SK-N-SH treated with all-trans-retinoic acid at 6 μM for 48 hours (cell line): Measurements from ENCODE around the gene COL21A1.

Experiments
- ATAC-seq: fragments of 200-7000 bp; cut with Tn5 transposase; 3 replicates; pipeline ENCODE4 v1.9.1; 2020; ENCODE audit warnings: mild to moderate bottlenecking, moderate library complexity
- ARNTL ChIP-seq: fragments of 450-650 bp; formaldehyde crosslinking; IDR thresholded peaks from 2 replicates; pipeline ENCODE4 v1.5.0; 2020; ENCODE audit warnings: low read depth, mild to moderate bottlenecking, moderate library complexity, borderline replicate concordance
- BACH2 ChIP-seq: fragments of 250-450 bp; sonication (Bioruptor Pico); IDR thresholded peaks from 2 replicates; pipeline ENCODE4 v1.9.0; 2021; ENCODE audit warnings: mild to moderate bottlenecking, borderline replicate concordance
- CSDC2 ChIP-seq: fragments of 250-450 bp; sonication (Bioruptor Pico); IDR thresholded peaks from 2 replicates; pipeline ENCODE4 v1.5.0; 2020; ENCODE audit warnings: mild to moderate bottlenecking, moderate library complexity
- ESRRG ChIP-seq: fragments of 250-450 bp; sonication (Bioruptor Pico); IDR thresholded peaks from 2 replicates; pipeline ENCODE4 v1.6.1; 2021; ENCODE audit warnings: mild to moderate bottlenecking
- GLIS3 ChIP-seq: fragments of 250-450 bp; sonication (Bioruptor Pico); IDR thresholded peaks from 2 replicates; pipeline ENCODE4 v1.5.0; 2020; ENCODE audit warnings: mild to moderate bottlenecking, moderate library complexity
- OSR1 ChIP-seq: fragments of 250-450 bp; sonication (Bioruptor Pico); IDR thresholded peaks from 2 replicates; pipeline ENCODE4 v1.8.0; 2022; ENCODE audit warnings: moderate library complexity, mild to moderate bottlenecking, inconsistent platforms
- PPARA ChIP-seq: fragments of 250-450 bp; sonication (Bioruptor Pico); IDR thresholded peaks from 2 replicates; pipeline ENCODE4 v1.5.0; 2020; ENCODE audit warnings: mild to moderate bottlenecking, borderline replicate concordance
- RARB ChIP-seq: fragments of 250-450 bp; sonication (Bioruptor Pico); IDR thresholded peaks from 2 replicates; pipeline ENCODE4 v1.8.0; 2021; ENCODE audit warnings: mild to moderate bottlenecking, moderate library complexity
- SNAI2 ChIP-seq: fragments of 250-450 bp; sonication (Bioruptor Pico); IDR thresholded peaks from 2 replicates; pipeline ENCODE4 v1.5.0; 2020; ENCODE audit warnings: mild to moderate bottlenecking, moderate library complexity
- TCF4 ChIP-seq: fragments of 250-450 bp; sonication (Bioruptor Pico); IDR thresholded peaks from 2 replicates; pipeline ENCODE4 v1.8.0; 2021; ENCODE audit warnings: mild to moderate bottlenecking, moderate library complexity, borderline replicate concordance
- TOX ChIP-seq: fragments of 250-450 bp; sonication (Bioruptor Pico); IDR thresholded peaks from 2 replicates; pipeline ENCODE4 v1.8.0; 2021; ENCODE audit warnings: mild to moderate bottlenecking, moderate library complexity, borderline replicate concordance
- ZC3H10 ChIP-seq: fragments of 250-450 bp; sonication (Bioruptor Pico); IDR thresholded peaks from 2 replicates; pipeline ENCODE4 v1.5.1; 2021; ENCODE audit warnings: mild to moderate bottlenecking, moderate library complexity
- ZNF565 ChIP-seq: fragments of 450-650 bp; formaldehyde crosslinking; conservative IDR thresholded peaks from 2 replicates; pipeline ENCODE4 v1.5.0; 2020; ENCODE audit warnings: low read depth, mild to moderate bottlenecking, moderate library complexity
- ZNF8 ChIP-seq: fragments of 450-650 bp; formaldehyde crosslinking; IDR thresholded peaks from 2 replicates; pipeline ENCODE4 v1.5.0; 2020; ENCODE audit warnings: mild to moderate bottlenecking, moderate library complexity
- TF ChIP-seq, protein P1 (sequence below): fragments of 250-450 bp; sonication (Bioruptor Pico); IDR thresholded peaks from 2 replicates; pipeline ENCODE4 v1.5.0; 2020; ENCODE audit warnings: mild to moderate bottlenecking, moderate library complexity
- TF ChIP-seq, protein P2 (sequence below): fragments of 250-450 bp; sonication (Bioruptor Pico); IDR thresholded peaks from 2 replicates; pipeline ENCODE4 v1.8.0; 2020; ENCODE audit warnings: mild to moderate bottlenecking, moderate library complexity, borderline replicate concordance
- TF ChIP-seq, protein P3 (sequence below): fragments of 250-450 bp; sonication (Bioruptor Pico); IDR thresholded peaks from 2 replicates; pipeline ENCODE4 v1.5.1; 2021; ENCODE audit warnings: mild to moderate bottlenecking, moderate library complexity
- TF ChIP-seq, protein P4 (sequence below): fragments of 250-450 bp; sonication (Bioruptor Pico); IDR thresholded peaks from 2 replicates; pipeline ENCODE4 v1.8.0; 2021; ENCODE audit warnings: low read depth, mild to moderate bottlenecking, moderate library complexity, borderline replicate concordance

Gene COL21A1

DNA sequence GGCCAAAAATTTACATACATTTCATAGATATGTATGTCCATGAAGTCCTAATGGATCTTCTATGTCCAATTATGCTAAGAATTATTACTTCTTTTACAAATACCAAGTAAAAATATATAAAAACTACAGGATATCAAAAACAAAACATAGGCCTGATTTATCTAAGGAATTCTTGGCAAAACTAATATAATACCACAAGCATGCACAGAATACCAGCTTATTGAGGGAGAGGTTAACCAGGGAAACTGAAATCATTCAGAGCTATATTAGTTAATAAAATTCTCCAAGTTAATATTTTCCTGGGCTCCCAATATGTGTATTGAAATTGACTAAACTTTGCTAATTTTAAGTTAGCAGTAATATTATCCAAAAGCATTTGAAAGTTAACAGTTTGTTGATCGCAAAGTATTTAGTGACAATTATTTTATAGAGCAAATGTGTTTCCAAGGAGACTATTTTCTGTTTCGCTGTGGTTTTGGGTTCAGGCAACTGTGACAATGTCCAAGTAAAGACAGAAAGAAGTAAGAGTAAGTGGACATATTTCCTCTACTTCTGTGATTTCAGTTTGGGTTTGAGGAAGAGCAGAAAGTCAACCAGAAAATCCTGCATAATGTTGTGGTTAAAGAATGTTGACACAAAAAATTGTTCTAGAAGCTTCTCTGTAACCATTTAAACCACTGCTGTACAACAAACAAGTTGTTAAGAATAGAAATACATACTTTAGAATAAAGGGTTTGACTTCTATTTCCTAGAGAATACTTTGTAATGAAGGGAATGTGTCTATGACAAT lies 167.4 kb downstream of the COL21A1 start:
- TF ChIP-seq TOX (no peak), ESRRG (no peak), ZNF565 (CRISPR knock-in tag) (no peak), ARNTL (CRISPR knock-in tag) (no peak)
- TF ChIP-seq, protein P1, sequence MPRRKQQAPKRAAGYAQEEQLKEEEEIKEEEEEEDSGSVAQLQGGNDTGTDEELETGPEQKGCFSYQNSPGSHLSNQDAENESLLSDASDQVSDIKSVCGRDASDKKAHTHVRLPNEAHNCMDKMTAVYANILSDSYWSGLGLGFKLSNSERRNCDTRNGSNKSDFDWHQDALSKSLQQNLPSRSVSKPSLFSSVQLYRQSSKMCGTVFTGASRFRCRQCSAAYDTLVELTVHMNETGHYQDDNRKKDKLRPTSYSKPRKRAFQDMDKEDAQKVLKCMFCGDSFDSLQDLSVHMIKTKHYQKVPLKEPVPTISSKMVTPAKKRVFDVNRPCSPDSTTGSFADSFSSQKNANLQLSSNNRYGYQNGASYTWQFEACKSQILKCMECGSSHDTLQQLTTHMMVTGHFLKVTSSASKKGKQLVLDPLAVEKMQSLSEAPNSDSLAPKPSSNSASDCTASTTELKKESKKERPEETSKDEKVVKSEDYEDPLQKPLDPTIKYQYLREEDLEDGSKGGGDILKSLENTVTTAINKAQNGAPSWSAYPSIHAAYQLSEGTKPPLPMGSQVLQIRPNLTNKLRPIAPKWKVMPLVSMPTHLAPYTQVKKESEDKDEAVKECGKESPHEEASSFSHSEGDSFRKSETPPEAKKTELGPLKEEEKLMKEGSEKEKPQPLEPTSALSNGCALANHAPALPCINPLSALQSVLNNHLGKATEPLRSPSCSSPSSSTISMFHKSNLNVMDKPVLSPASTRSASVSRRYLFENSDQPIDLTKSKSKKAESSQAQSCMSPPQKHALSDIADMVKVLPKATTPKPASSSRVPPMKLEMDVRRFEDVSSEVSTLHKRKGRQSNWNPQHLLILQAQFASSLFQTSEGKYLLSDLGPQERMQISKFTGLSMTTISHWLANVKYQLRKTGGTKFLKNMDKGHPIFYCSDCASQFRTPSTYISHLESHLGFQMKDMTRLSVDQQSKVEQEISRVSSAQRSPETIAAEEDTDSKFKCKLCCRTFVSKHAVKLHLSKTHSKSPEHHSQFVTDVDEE (CRISPR knock-in tag) = no peak
- ATAC-seq = no peak

DNA sequence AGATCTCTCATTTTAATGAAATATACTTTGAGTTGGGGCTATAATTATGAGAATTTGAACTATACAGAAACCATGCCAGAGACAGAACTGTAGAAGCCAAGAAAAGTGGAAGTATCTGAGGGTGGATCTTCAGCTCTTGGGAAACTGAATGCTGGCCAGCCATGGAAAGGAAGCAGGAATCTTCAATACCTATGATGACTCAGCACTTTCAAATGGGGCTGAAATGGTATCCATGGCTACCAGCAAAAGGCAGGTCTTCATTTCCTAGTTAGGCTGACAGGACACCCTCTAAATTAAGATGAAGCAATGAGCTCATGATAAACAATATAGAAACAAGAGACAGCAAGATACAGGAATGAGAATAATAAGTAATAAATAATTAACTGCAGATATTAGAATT lies 171.3 kb downstream of the COL21A1 start:
- no peak for ATAC-seq
- TF ChIP-seq PPARA (CRISPR knock-in tag) = no peak
- no peak for TF ChIP-seq GLIS3
- no peak for TF ChIP-seq ARNTL (CRISPR knock-in tag)
- no peak for TF ChIP-seq ZNF565 (CRISPR knock-in tag)
- no peak for TF ChIP-seq ZNF8 (CRISPR knock-in tag)
- TF ChIP-seq, protein P2, sequence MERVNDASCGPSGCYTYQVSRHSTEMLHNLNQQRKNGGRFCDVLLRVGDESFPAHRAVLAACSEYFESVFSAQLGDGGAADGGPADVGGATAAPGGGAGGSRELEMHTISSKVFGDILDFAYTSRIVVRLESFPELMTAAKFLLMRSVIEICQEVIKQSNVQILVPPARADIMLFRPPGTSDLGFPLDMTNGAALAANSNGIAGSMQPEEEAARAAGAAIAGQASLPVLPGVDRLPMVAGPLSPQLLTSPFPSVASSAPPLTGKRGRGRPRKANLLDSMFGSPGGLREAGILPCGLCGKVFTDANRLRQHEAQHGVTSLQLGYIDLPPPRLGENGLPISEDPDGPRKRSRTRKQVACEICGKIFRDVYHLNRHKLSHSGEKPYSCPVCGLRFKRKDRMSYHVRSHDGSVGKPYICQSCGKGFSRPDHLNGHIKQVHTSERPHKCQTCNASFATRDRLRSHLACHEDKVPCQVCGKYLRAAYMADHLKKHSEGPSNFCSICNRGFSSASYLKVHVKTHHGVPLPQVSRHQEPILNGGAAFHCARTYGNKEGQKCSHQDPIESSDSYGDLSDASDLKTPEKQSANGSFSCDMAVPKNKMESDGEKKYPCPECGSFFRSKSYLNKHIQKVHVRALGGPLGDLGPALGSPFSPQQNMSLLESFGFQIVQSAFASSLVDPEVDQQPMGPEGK = no peak
- no peak for TF ChIP-seq CSDC2 (CRISPR knock-in tag)
- TF ChIP-seq OSR1 (CRISPR knock-in tag) = no peak
- TF ChIP-seq BACH2 (CRISPR knock-in tag) = no peak
- TF ChIP-seq TCF4 (CRISPR knock-in tag) = no peak
- TF ChIP-seq, protein P3, sequence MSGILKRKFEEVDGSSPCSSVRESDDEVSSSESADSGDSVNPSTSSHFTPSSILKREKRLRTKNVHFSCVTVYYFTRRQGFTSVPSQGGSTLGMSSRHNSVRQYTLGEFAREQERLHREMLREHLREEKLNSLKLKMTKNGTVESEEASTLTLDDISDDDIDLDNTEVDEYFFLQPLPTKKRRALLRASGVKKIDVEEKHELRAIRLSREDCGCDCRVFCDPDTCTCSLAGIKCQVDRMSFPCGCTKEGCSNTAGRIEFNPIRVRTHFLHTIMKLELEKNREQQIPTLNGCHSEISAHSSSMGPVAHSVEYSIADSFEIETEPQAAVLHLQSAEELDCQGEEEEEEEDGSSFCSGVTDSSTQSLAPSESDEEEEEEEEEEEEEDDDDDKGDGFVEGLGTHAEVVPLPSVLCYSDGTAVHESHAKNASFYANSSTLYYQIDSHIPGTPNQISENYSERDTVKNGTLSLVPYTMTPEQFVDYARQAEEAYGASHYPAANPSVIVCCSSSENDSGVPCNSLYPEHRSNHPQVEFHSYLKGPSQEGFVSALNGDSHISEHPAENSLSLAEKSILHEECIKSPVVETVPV (CRISPR knock-in tag) = no peak
- no peak for TF ChIP-seq SNAI2
- no peak for TF ChIP-seq RARB

DNA sequence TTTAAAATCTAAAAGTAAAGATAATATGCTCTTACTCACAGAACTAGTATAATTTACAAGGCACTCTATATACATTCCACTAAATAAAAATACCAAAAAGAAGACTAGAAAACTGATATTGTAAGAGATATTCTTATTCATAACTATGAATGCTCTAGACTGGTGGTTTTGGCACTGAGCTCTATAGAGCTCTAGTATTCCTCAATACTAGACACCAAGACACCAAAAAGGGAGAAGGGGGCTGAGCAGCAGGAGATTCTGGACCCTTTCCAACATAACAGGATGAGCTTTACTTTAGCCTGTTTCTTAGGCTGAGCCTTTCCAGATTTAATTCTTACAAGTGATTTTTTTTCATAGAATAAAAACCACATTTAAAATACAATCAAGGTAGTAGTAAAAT lies 173.6 kb downstream of the COL21A1 start:
- TF ChIP-seq RARB (no peak), CSDC2 (CRISPR knock-in tag) (no peak), TOX (no peak), ZC3H10 (CRISPR knock-in tag) (no peak), BACH2 (CRISPR knock-in tag) (no peak), ARNTL (CRISPR knock-in tag) (no peak), ZNF565 (CRISPR knock-in tag) (no peak), SNAI2 (no peak)
- TF ChIP-seq, protein P4, sequence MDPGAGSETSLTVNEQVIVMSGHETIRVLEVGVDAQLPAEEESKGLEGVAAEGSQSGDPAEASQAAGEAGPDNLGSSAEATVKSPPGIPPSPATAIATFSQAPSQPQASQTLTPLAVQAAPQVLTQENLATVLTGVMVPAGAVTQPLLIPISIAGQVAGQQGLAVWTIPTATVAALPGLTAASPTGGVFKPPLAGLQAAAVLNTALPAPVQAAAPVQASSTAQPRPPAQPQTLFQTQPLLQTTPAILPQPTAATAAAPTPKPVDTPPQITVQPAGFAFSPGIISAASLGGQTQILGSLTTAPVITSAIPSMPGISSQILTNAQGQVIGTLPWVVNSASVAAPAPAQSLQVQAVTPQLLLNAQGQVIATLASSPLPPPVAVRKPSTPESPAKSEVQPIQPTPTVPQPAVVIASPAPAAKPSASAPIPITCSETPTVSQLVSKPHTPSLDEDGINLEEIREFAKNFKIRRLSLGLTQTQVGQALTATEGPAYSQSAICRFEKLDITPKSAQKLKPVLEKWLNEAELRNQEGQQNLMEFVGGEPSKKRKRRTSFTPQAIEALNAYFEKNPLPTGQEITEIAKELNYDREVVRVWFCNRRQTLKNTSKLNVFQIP (CRISPR knock-in tag) = no peak
- TF ChIP-seq, protein P3 (CRISPR knock-in tag) = no peak
- ATAC-seq = no peak
